WTC11 (cell line): ENCODE data around the gene NPEPL1. TPM values are rescaled to one million over a fixed set of nuclear protein-coding genes. Genes with fewer than 3 reads are reported as not detected.

Experiments
- ATAC-seq: fragments of 200-7000 bp; cut with Tn5 transposase; 2 replicates; pipeline ENCODE4 v1.10.0; 2021; ENCODE audit warnings: mild to moderate bottlenecking, moderate library complexity
- CTCF ChIA-PET: fragments of 300-600 bp; sonication (Branson Sonifier 250); formaldehyde crosslinking; loops from one replicate; lab custom pipeline; 2021; ENCODE audit warnings: antibody characterized with exemption; lab: Charles Lee
- POLR2A ChIA-PET: fragments of 350-600 bp; sonication (Branson Sonifier 250); formaldehyde crosslinking; loops from one replicate; lab custom pipeline; 2021; ENCODE audit warnings: antibody characterized with exemption; lab: Charles Lee
- DNase-seq: peaks from one replicate; pipeline ENCODE4 v3.0.0; 2021; ENCODE audit warnings: low spot score
- H3K27ac Mint-ChIP-seq: 2 replicates; pipeline ENCODE4 v1.8.0; 2021; ENCODE audit warnings: mixed read lengths
- H3K27me3 Mint-ChIP-seq: 2 replicates; pipeline ENCODE4 v1.8.0; 2021; ENCODE audit warnings: low read depth, mild to moderate bottlenecking, moderate library complexity, mixed read lengths
- H3K36me3 Mint-ChIP-seq: 2 replicates; pipeline ENCODE4 v1.8.0; 2021; ENCODE audit warnings: mixed read lengths
- H3K4me1 Mint-ChIP-seq: 2 replicates; pipeline ENCODE4 v1.8.0; 2022; ENCODE audit warnings: mixed read lengths
- H3K4me3 Mint-ChIP-seq: 2 replicates; pipeline ENCODE4 v1.8.0; 2021; ENCODE audit warnings: mild to moderate bottlenecking, moderate library complexity, mixed read lengths
- H3K9me3 Mint-ChIP-seq: 2 replicates; pipeline ENCODE4 v1.8.0; 2021; ENCODE audit warnings: mixed read lengths
- CBFB ChIP-seq: sonication (generic); formaldehyde crosslinking; IDR thresholded peaks from 2 replicates; pipeline ENCODE4 v1.8.1; 2022; ENCODE audit warnings: mild to moderate bottlenecking, low read depth, missing genetic modification reagents
- CREB1 ChIP-seq: sonication (generic); formaldehyde crosslinking; IDR thresholded peaks from 2 replicates; pipeline ENCODE4 v1.8.0; 2023; ENCODE audit warnings: mild to moderate bottlenecking, missing genetic modification reagents
- CREM ChIP-seq: sonication (generic); formaldehyde crosslinking; IDR thresholded peaks from 2 replicates; pipeline ENCODE4 v1.8.1; 2022; ENCODE audit warnings: mild to moderate bottlenecking, missing genetic modification reagents, moderate library complexity
- E2F5 ChIP-seq: sonication (generic); formaldehyde crosslinking; IDR thresholded peaks from 2 replicates; pipeline ENCODE4 v1.8.1; 2022; ENCODE audit warnings: mild to moderate bottlenecking, moderate library complexity, missing genetic modification reagents
- ELF4 ChIP-seq: sonication (generic); formaldehyde crosslinking; IDR thresholded peaks from 2 replicates; pipeline ENCODE4 v1.8.1; 2022; ENCODE audit warnings: low read depth, mild to moderate bottlenecking, moderate library complexity, missing genetic modification reagents
- ERG ChIP-seq: fragments of 250-450 bp; sonication (Bioruptor Pico); IDR thresholded peaks from 2 replicates; pipeline ENCODE4 v1.8.0; 2021; ENCODE audit warnings: mild to moderate bottlenecking
- ESRRA ChIP-seq: sonication (generic); formaldehyde crosslinking; IDR thresholded peaks from 2 replicates; pipeline ENCODE4 v1.8.1; 2022; ENCODE audit warnings: mild to moderate bottlenecking, missing genetic modification reagents, borderline replicate concordance
- ETV6 ChIP-seq: sonication (generic); formaldehyde crosslinking; IDR thresholded peaks from 2 replicates; pipeline ENCODE4 v1.8.1; 2022; ENCODE audit warnings: mild to moderate bottlenecking, missing genetic modification reagents
- GTF2I ChIP-seq: fragments of 250-450 bp; sonication (Bioruptor Pico); conservative IDR thresholded peaks from 2 replicates; pipeline ENCODE4 v1.4.0; 2021; ENCODE audit warnings: mild to moderate bottlenecking
- HMGA2 ChIP-seq: fragments of 250-450 bp; sonication (Bioruptor Pico); IDR thresholded peaks from 2 replicates; pipeline ENCODE4 v1.4.0; 2021; ENCODE audit warnings: mild to moderate bottlenecking, moderate library complexity
- JAZF1 ChIP-seq: fragments of 250-450 bp; sonication (Bioruptor Pico); IDR thresholded peaks from 2 replicates; pipeline ENCODE4 v1.9.0; 2021; ENCODE audit warnings: moderate library complexity, mild to moderate bottlenecking, inconsistent platforms
- JUN ChIP-seq: sonication (generic); formaldehyde crosslinking; IDR thresholded peaks from 2 replicates; pipeline ENCODE4 v1.8.0; 2023; ENCODE audit warnings: mild to moderate bottlenecking, missing genetic modification reagents
- KAT7 ChIP-seq: sonication (generic); formaldehyde crosslinking; IDR thresholded peaks from 2 replicates; pipeline ENCODE4 v1.8.1; 2023; ENCODE audit warnings: missing genetic modification reagents, mild to moderate bottlenecking, borderline replicate concordance
- MXD4 ChIP-seq: fragments of 250-450 bp; sonication (Bioruptor Pico); IDR thresholded peaks from 2 replicates; pipeline ENCODE4 v1.8.0; 2021; ENCODE audit warnings: mild to moderate bottlenecking, moderate library complexity, borderline replicate concordance
- NFYB ChIP-seq: sonication (generic); formaldehyde crosslinking; conservative IDR thresholded peaks from 2 replicates; pipeline ENCODE4 v1.8.0; 2022; ENCODE audit warnings: low read depth, missing genetic modification reagents
- OVOL2 ChIP-seq: fragments of 250-450 bp; sonication (Bioruptor Pico); IDR thresholded peaks from 2 replicates; pipeline ENCODE4 v1.9.0; 2021; ENCODE audit warnings: mild to moderate bottlenecking, borderline replicate concordance
- RELA ChIP-seq: sonication (generic); formaldehyde crosslinking; IDR thresholded peaks from 2 replicates; pipeline ENCODE4 v1.8.1; 2022; ENCODE audit warnings: missing genetic modification reagents, mild to moderate bottlenecking, borderline replicate concordance
- SP1 ChIP-seq: sonication (generic); formaldehyde crosslinking; conservative IDR thresholded peaks from 2 replicates; pipeline ENCODE4 v1.8.1; 2022; ENCODE audit warnings: missing genetic modification reagents
- TCF7 ChIP-seq: sonication (generic); formaldehyde crosslinking; IDR thresholded peaks from 2 replicates; pipeline ENCODE4 v1.8.0; 2022; ENCODE audit warnings: mild to moderate bottlenecking, low read depth, missing genetic modification reagents, moderate library complexity
- TEAD1 ChIP-seq: sonication (generic); formaldehyde crosslinking; IDR thresholded peaks from 2 replicates; pipeline ENCODE4 v1.8.0; 2022; ENCODE audit warnings: mild to moderate bottlenecking, missing genetic modification reagents
- TEAD4 ChIP-seq: sonication (generic); formaldehyde crosslinking; IDR thresholded peaks from 2 replicates; pipeline ENCODE4 v1.8.0; 2022; ENCODE audit warnings: mild to moderate bottlenecking, missing genetic modification reagents
- USF2 ChIP-seq: sonication (generic); formaldehyde crosslinking; IDR thresholded peaks from 2 replicates; pipeline ENCODE4 v1.8.1; 2023; ENCODE audit warnings: mild to moderate bottlenecking, missing genetic modification reagents, moderate library complexity
- ZBTB21 ChIP-seq: sonication (generic); formaldehyde crosslinking; IDR thresholded peaks from 2 replicates; pipeline ENCODE4 v1.8.1; 2023; ENCODE audit warnings: mild to moderate bottlenecking, missing genetic modification reagents, borderline replicate concordance
- total RNA-seq: library from RNA; stranded (reverse); gene quantifications from 3 replicates; pipeline ENCODE4 v1.2.3, GENCODE V29; 2021
- TF ChIP-seq, protein P1 (sequence below): sonication (generic); formaldehyde crosslinking; IDR thresholded peaks from 2 replicates; pipeline ENCODE4 v1.8.1; 2023; ENCODE audit warnings: mild to moderate bottlenecking, missing genetic modification reagents, borderline replicate concordance
- TF ChIP-seq, protein P2 (sequence below): sonication (generic); formaldehyde crosslinking; IDR thresholded peaks from 2 replicates; pipeline ENCODE4 v1.8.1; 2023; ENCODE audit warnings: mild to moderate bottlenecking, moderate library complexity, missing genetic modification reagents
- TF ChIP-seq, protein P3 (sequence below): sonication (generic); formaldehyde crosslinking; IDR thresholded peaks from 2 replicates; pipeline ENCODE4 v1.8.1; 2023; ENCODE audit warnings: mild to moderate bottlenecking, missing genetic modification reagents, moderate library complexity
- TF ChIP-seq, protein P4 (sequence below): fragments of 250-450 bp; sonication (Bioruptor Pico); IDR thresholded peaks from 2 replicates; pipeline ENCODE4 v1.9.0; 2021; ENCODE audit warnings: mild to moderate bottlenecking

Gene NPEPL1
- total RNA-seq, 1 experiment from 2014 or later, result 39.9 TPM

DNA sequence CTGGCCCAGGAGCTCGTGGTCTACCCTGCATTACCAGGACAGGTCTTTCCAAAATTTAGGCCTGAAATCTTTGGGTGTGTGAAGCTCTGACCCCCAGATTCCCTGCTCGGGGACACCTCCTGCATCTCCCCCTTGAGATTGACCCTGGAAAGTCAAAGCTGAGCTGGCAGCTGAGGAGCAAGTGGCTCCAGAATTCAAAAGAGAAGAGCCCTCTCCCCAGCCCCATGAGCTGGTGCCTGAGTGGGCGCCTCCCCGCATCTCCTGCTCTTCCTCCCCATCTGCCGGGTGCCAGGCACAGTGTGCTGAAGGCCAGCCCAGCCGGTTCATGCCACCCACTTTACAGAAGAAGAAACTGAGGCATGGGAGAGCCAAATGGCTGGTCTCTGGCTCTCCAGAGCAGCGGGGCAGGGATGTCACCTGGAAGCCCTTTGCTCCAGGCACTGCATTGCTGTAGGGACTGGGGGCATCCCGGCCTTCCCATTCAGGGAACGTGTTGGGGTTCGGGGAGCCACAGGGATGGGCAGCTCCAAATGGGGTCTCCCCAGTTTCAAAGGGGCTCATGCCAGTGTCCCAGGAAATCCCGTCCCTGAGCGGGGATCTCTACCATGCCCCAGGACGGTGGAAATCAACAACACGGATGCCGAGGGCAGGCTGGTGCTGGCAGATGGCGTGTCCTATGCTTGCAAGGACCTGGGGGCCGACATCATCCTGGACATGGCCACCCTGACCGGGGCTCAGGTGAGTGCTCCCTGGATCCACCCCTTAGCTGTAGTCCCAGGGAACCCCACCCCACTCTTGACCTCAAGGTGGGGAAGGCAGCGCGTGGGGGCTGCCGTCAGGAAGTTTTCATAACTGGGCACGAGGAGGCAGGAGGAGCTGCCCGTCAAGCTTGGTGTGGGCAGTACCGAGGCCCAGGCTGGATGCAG, 20.5 kb downstream of the NPEPL1 start (continued):
- TF ChIP-seq, protein P1, sequence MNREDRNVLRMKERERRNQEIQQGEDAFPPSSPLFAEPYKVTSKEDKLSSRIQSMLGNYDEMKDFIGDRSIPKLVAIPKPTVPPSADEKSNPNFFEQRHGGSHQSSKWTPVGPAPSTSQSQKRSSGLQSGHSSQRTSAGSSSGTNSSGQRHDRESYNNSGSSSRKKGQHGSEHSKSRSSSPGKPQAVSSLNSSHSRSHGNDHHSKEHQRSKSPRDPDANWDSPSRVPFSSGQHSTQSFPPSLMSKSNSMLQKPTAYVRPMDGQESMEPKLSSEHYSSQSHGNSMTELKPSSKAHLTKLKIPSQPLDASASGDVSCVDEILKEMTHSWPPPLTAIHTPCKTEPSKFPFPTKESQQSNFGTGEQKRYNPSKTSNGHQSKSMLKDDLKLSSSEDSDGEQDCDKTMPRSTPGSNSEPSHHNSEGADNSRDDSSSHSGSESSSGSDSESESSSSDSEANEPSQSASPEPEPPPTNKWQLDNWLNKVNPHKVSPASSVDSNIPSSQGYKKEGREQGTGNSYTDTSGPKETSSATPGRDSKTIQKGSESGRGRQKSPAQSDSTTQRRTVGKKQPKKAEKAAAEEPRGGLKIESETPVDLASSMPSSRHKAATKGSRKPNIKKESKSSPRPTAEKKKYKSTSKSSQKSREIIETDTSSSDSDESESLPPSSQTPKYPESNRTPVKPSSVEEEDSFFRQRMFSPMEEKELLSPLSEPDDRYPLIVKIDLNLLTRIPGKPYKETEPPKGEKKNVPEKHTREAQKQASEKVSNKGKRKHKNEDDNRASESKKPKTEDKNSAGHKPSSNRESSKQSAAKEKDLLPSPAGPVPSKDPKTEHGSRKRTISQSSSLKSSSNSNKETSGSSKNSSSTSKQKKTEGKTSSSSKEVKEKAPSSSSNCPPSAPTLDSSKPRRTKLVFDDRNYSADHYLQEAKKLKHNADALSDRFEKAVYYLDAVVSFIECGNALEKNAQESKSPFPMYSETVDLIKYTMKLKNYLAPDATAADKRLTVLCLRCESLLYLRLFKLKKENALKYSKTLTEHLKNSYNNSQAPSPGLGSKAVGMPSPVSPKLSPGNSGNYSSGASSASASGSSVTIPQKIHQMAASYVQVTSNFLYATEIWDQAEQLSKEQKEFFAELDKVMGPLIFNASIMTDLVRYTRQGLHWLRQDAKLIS, result no peak
- TF ChIP-seq MXD4 (CRISPR knock-in tag) (no peak), TEAD1 (CRISPR knock-in tag) (no peak), RELA (no peak), CBFB (no peak), TEAD4 (CRISPR knock-in tag) (no peak), NFYB (CRISPR knock-in tag) (no peak), ELF4 (CRISPR knock-in tag) (no peak), ZBTB21 (CRISPR knock-in tag) (no peak), CREB1 (CRISPR knock-in tag) (no peak), JUN (CRISPR knock-in tag) (no peak), ETV6 (CRISPR knock-in tag) (no peak), E2F5 (CRISPR knock-in tag) (no peak), SP1 (no peak), ESRRA (CRISPR knock-in tag) (no peak)
- TF ChIP-seq, protein P2, sequence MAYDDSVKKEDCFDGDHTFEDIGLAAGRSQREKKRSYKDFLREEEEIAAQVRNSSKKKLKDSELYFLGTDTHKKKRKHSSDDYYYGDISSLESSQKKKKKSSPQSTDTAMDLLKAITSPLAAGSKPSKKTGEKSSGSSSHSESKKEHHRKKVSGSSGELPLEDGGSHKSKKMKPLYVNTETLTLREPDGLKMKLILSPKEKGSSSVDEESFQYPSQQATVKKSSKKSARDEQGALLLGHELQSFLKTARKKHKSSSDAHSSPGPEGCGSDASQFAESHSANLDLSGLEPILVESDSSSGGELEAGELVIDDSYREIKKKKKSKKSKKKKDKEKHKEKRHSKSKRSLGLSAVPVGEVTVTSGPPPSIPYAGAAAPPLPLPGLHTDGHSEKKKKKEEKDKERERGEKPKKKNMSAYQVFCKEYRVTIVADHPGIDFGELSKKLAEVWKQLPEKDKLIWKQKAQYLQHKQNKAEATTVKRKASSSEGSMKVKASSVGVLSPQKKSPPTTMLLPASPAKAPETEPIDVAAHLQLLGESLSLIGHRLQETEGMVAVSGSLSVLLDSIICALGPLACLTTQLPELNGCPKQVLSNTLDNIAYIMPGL (CRISPR knock-in tag), result no peak

DNA sequence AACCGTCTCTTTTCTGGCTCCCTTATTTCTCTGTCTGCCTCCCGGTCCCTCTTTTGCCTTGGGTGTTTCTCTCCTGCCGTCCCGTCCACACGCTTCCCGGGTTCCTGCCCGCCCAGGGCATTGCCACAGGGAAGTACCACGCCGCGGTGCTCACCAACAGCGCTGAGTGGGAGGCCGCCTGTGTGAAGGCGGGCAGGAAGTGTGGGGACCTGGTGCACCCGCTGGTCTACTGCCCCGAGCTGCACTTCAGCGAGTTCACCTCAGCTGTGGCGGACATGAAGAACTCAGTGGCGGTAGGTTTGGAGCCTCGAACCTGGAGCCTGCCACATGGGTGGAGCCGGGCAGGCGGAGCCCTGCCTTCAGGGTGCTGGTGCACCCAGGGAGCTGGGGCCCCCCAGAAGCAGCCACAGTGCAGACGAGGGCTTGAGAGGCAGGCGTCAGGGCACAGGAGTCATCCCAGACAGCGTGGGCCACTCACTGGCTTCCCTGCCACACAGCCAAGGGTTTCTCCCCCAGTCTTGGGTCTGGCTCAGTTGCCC, 21.3 kb downstream of the NPEPL1 start:
- CTCF ChIA-PET, result interaction anchor here (0.6 kb wide), 1 partner anchor 232 kb away, joined by 3 read pairs; no protein-coding TSS in a partner anchor
- Mint-ChIP-seq H3K27me3 (no peaks in the 10 kb centered on the region), H3K4me3 (no peak overlapping the region), H3K9me3 (no peaks in the 10 kb centered on the region), H3K27ac (peak overlapping the region; percentile 24), H3K36me3 (peaks cover 4% of the 10 kb centered on the region; the same call in 1 of the 2 replicates), H3K4me1 (0 out of 2 replicates have a peak, but pooled peaks cover 1% of the 10 kb centered on the region)
- DNase-seq (peak; percentile 5), ATAC-seq (no peak)
- POLR2A ChIA-PET, result no interaction called here
- TF ChIP-seq USF2 (CRISPR knock-in tag) (no peak), TEAD4 (CRISPR knock-in tag) (no peak), HMGA2 (CRISPR knock-in tag) (no peak), JAZF1 (no peak), TCF7 (CRISPR knock-in tag) (no peak), KAT7 (CRISPR knock-in tag) (no peak), RELA (no peak), GTF2I (no peak), OVOL2 (CRISPR knock-in tag) (no peak), CREM (CRISPR knock-in tag) (no peak), ERG (no peak)
- TF ChIP-seq, protein P3, sequence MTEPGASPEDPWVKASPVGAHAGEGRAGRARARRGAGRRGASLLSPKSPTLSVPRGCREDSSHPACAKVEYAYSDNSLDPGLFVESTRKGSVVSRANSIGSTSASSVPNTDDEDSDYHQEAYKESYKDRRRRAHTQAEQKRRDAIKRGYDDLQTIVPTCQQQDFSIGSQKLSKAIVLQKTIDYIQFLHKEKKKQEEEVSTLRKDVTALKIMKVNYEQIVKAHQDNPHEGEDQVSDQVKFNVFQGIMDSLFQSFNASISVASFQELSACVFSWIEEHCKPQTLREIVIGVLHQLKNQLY (CRISPR knock-in tag), result no peak
- TF ChIP-seq, protein P4, sequence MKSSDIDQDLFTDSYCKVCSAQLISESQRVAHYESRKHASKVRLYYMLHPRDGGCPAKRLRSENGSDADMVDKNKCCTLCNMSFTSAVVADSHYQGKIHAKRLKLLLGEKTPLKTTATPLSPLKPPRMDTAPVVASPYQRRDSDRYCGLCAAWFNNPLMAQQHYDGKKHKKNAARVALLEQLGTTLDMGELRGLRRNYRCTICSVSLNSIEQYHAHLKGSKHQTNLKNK (CRISPR knock-in tag), result no peak
